ENCODE data around the gene ENO3.
"Not testable (repeated sequence)": the region's sequence is repeated elsewhere in the genome, so short reads cannot be mapped to it uniquely, and the experiment has no call there.

The ENO3 gene
- total RNA-seq: 2.4 to 8.7 (median 4.1) reads per million in 18 experiments

GRCh38 chr17:4950746-4951204, at the start of gene ENO3:
Gene ENO3 (plus strand): TSS chr17:4951119. CDS start chr17:4951830, 711 bp downstream.
- peak in 1 of 2 donors; percentile 0 for DNase-seq

- DNase-seq: peak; percentile 83 to 84
Measured at GRCh38 chr17:4901648-4902344, 49.1 kb upstream of the ENO3 start.

- DNase-seq: no peak
Measured at GRCh38 chr17:4902540-4902939, 48.4 kb upstream of the ENO3 start.

GRCh38 chr17:4903051-4903818, 47.7 kb upstream of the ENO3 start, which contains the start of gene CHRNE:
Gene CHRNE (minus strand): TSS chr17:4903098. CDS start chr17:4903063, 35 bp downstream.
- peak; percentile 53 to 54 for DNase-seq

GRCh38 chr17:4906642-4907041, 44.3 kb upstream of the ENO3 start:
- DNase-seq: not testable (repeated sequence)

GRCh38 chr17:4908301-4908700, 42.6 kb upstream of the ENO3 start:
- no peak for DNase-seq

GRCh38 chr17:4908711-4909496, 42.0 kb upstream of the ENO3 start:
- DNase-seq: peak; percentile 93

- DNase-seq: no peak
Measured at GRCh38 chr17:4913994-4914393, 36.9 kb upstream of the ENO3 start.

GRCh38 chr17:4914551-4914950, 36.4 kb upstream of the ENO3 start:
- not testable (repeated sequence) for DNase-seq

GRCh38 chr17:4919511-4920047, 31.3 kb upstream of the ENO3 start:
- peak; percentile 32 to 33 for DNase-seq

- peak; percentile 94 to 97 for DNase-seq
Measured at GRCh38 chr17:4920351-4921048, 30.4 kb upstream of the ENO3 start.

- DNase-seq: no peak
Measured at GRCh38 chr17:4921320-4921719, 29.6 kb upstream of the ENO3 start.

- DNase-seq: peak; percentile 55 to 58
Measured at GRCh38 chr17:4926577-4927335, 24.2 kb upstream of the ENO3 start.

GRCh38 chr17:4928881-4929280, 22.0 kb upstream of the ENO3 start:
- no peak for DNase-seq

- DNase-seq: no peak
Measured at GRCh38 chr17:4931963-4932362, 19.0 kb upstream of the ENO3 start, which contains the start of gene GP1BA. Gene GP1BA (plus strand): TSS chr17:4932277. CDS start chr17:4932605, 328 bp downstream.

- no peak for DNase-seq
Measured at GRCh38 chr17:4932756-4933155, 18.2 kb upstream of the ENO3 start.

- no peak for DNase-seq
Measured at GRCh38 chr17:4933646-4934045, 17.3 kb upstream of the ENO3 start.

GRCh38 chr17:4934173-4934979, 16.5 kb upstream of the ENO3 start:
- peak; percentile 53 to 66 for DNase-seq

GRCh38 chr17:4935650-4936049, 15.3 kb upstream of the ENO3 start:
- DNase-seq: no peak

GRCh38 chr17:4936436-4936835, 14.5 kb upstream of the ENO3 start:
- DNase-seq: no peak
